Measurements from ENCODE around the gene DMRT1.
"Not testable (repeated sequence)": the region's sequence is repeated elsewhere in the genome, so short reads cannot be mapped to it uniquely, and the experiment has no call there.

Gene DMRT1

GRCh38 chr9:911005-911404 lies 69.5 kb downstream of the DMRT1 start:
- H2BK5ac ChIP-seq (ENCODE audit: low read depth, low read length, poor library complexity, severe bottlenecking), result no peak overlapping the region
- no peak overlapping the region for H3K4me2 ChIP-seq (ENCODE audit: low read length, poor library complexity, severe bottlenecking)
- H3K79me1 ChIP-seq (replicated peaks; ENCODE audit: low read length, poor library complexity, severe bottlenecking), result no peaks in the 10 kb centered on the region
- H3K23ac ChIP-seq (ENCODE audit: low read length in 2 of 2), result no peak overlapping the region
- no peak overlapping the region for H2AK5ac ChIP-seq (ENCODE audit: low read length, severe bottlenecking)
- no peak overlapping the region for H2BK120ac ChIP-seq (ENCODE audit: low read depth, low read length)
- no peak overlapping the region for H3K9ac ChIP-seq (ENCODE audit: low read length)
- H3K36me3 ChIP-seq (ENCODE audit: control insufficient read depth in 1 of 2, insufficient read depth in 2 of 2, low read depth in 1 of 2, low read length in 2 of 2), result no peaks in the 10 kb centered on the region
- no peak overlapping the region for H3K14ac ChIP-seq (ENCODE audit: low read length in 2 of 2)
- no peak overlapping the region for H3K4ac ChIP-seq (ENCODE audit: low read depth in 1 of 2, low read length in 2 of 2)
- 48% methylated on average over 4 of the region's 4 CpGs for WGBS
- no peak overlapping the region for H3K4me3 ChIP-seq (ENCODE audit: insufficient read depth in 1 of 2, low read depth in 1 of 2, low read length in 2 of 2)
- DNase-seq, result no peak
- no peak overlapping the region for H3K18ac ChIP-seq (ENCODE audit: low read depth in 1 of 2, low read length in 2 of 2)
- no peak overlapping the region for H2BK15ac ChIP-seq (ENCODE audit: low read depth, poor library complexity, severe bottlenecking)
- H3K9me3 ChIP-seq (ENCODE audit: control insufficient read depth, low read length), result no peaks in the 10 kb centered on the region
- no peak overlapping the region for H4K8ac ChIP-seq (ENCODE audit: low read length)
- H2AFZ ChIP-seq (ENCODE audit: low read depth, low read length), result no peak overlapping the region
- H4K91ac ChIP-seq (ENCODE audit: low read length), result no peak overlapping the region
- H2BK12ac ChIP-seq (ENCODE audit: low read length in 2 of 2), result no peak overlapping the region
- no peaks in the 10 kb centered on the region for H3K4me1 ChIP-seq (ENCODE audit: control insufficient read depth, insufficient read depth, low read depth, low read length)
- peaks cover 8 to 40% of the 10 kb centered on the region in 2 experiments for H3K27me3 ChIP-seq (ENCODE audit: control insufficient read depth in 1 of 2, insufficient read depth in 1 of 2, low read length in 2 of 2)
- H3K27ac ChIP-seq (ENCODE audit: low read length, poor library complexity, severe bottlenecking), result no peak overlapping the region

- no peak overlapping the region for H4K8ac ChIP-seq (ENCODE audit: low read length)
Observed at GRCh38 chr9:912776-913175, 71.3 kb downstream of the DMRT1 start.

GRCh38 chr9:913526-913925 lies 72.0 kb downstream of the DMRT1 start:
- not testable (repeated sequence) for H2AK5ac ChIP-seq (ENCODE audit: low read length, severe bottlenecking); H2BK5ac ChIP-seq (ENCODE audit: low read depth, low read length, poor library complexity, severe bottlenecking); H2AFZ ChIP-seq (ENCODE audit: low read depth, low read length); H3K4me2 ChIP-seq (ENCODE audit: low read length, poor library complexity, severe bottlenecking); H3K4ac ChIP-seq (ENCODE audit: low read depth in 1 of 2, low read length in 2 of 2); H3K9me3 ChIP-seq (ENCODE audit: control insufficient read depth, low read length); H3K14ac ChIP-seq (ENCODE audit: low read length in 2 of 2); H4K8ac ChIP-seq (ENCODE audit: low read length); H3K27ac ChIP-seq (ENCODE audit: low read length, poor library complexity, severe bottlenecking); H4K91ac ChIP-seq (ENCODE audit: low read length); H3K4me1 ChIP-seq (ENCODE audit: control insufficient read depth, insufficient read depth, low read depth, low read length); H3K18ac ChIP-seq (ENCODE audit: low read depth in 1 of 2, low read length in 2 of 2); H3K9ac ChIP-seq (ENCODE audit: low read length); H3K4me3 ChIP-seq (ENCODE audit: insufficient read depth in 1 of 2, low read depth in 1 of 2, low read length in 2 of 2); H2BK15ac ChIP-seq (ENCODE audit: low read depth, poor library complexity, severe bottlenecking); H3K23ac ChIP-seq (ENCODE audit: low read length in 2 of 2); H2BK12ac ChIP-seq (ENCODE audit: low read length in 2 of 2); H2BK120ac ChIP-seq (ENCODE audit: low read depth, low read length); H3K79me1 ChIP-seq (replicated peaks; ENCODE audit: low read length, poor library complexity, severe bottlenecking); DNase-seq; H3K36me3 ChIP-seq (ENCODE audit: control insufficient read depth in 1 of 2, insufficient read depth in 2 of 2, low read depth in 1 of 2, low read length in 2 of 2)
- WGBS, result 84% methylated on average over 10 of the region's 10 CpGs
- peaks cover 4 to 16% of the 10 kb centered on the region in 2 experiments for H3K27me3 ChIP-seq (ENCODE audit: control insufficient read depth in 1 of 2, insufficient read depth in 1 of 2, low read length in 2 of 2)

More at GRCh38 chr9:912776-913175, 71.3 kb downstream of the DMRT1 start:
- Histone ChIP-seq H4K91ac (ENCODE audit: low read length) (no peak overlapping the region), H3K9me3 (ENCODE audit: control insufficient read depth, low read length) (no peaks in the 10 kb centered on the region), H3K9ac (ENCODE audit: low read length) (no peak overlapping the region), H2BK5ac (ENCODE audit: low read depth, low read length, poor library complexity, severe bottlenecking) (no peak overlapping the region), H2AK5ac (ENCODE audit: low read length, severe bottlenecking) (no peak overlapping the region), H3K14ac (ENCODE audit: low read length in 2 of 2) (no peak overlapping the region), H2BK12ac (ENCODE audit: low read length in 2 of 2) (no peak overlapping the region), H3K4ac (ENCODE audit: low read depth in 1 of 2, low read length in 2 of 2) (no peak overlapping the region), H3K4me2 (ENCODE audit: low read length, poor library complexity, severe bottlenecking) (no peak overlapping the region), H3K36me3 (ENCODE audit: control insufficient read depth in 1 of 2, insufficient read depth in 2 of 2, low read depth in 1 of 2, low read length in 2 of 2) (no peaks in the 10 kb centered on the region), H3K18ac (ENCODE audit: low read depth in 1 of 2, low read length in 2 of 2) (no peak overlapping the region), H3K4me3 (ENCODE audit: insufficient read depth in 1 of 2, low read depth in 1 of 2, low read length in 2 of 2) (no peak overlapping the region), H3K4me1 (ENCODE audit: control insufficient read depth, insufficient read depth, low read depth, low read length) (no peaks in the 10 kb centered on the region), H3K23ac (ENCODE audit: low read length in 2 of 2) (no peak overlapping the region), H2BK120ac (ENCODE audit: low read depth, low read length) (no peak overlapping the region), H2BK15ac (ENCODE audit: low read depth, poor library complexity, severe bottlenecking) (no peak overlapping the region), H3K79me1 (replicated peaks; ENCODE audit: low read length, poor library complexity, severe bottlenecking) (no peaks in the 10 kb centered on the region), H3K27me3 (ENCODE audit: control insufficient read depth in 1 of 2, insufficient read depth in 1 of 2, low read length in 2 of 2) (peaks cover 4 to 23% of the 10 kb centered on the region in 2 experiments), H2AFZ (ENCODE audit: low read depth, low read length) (no peak overlapping the region), H3K27ac (ENCODE audit: low read length, poor library complexity, severe bottlenecking) (no peak overlapping the region)
- DNase-seq, result no peak
- WGBS, result 88% methylated on average over 1 of the region's 1 CpG

- peak overlapping the region in 1 of 2 experiments; percentile 63 for H3K4me3 ChIP-seq (ENCODE audit: insufficient read depth in 1 of 2, low read depth in 1 of 2, low read length in 2 of 2)
- 100% methylated on average over 1 of the region's 3 CpGs for WGBS
- H2AK5ac ChIP-seq (ENCODE audit: low read length, severe bottlenecking), result no peak overlapping the region
- no peak overlapping the region for H3K18ac ChIP-seq (ENCODE audit: low read depth in 1 of 2, low read length in 2 of 2)
- no peak overlapping the region for H3K14ac ChIP-seq (ENCODE audit: low read length in 2 of 2)
- H3K27me3 ChIP-seq (ENCODE audit: control insufficient read depth in 1 of 2, insufficient read depth in 1 of 2, low read length in 2 of 2), result peaks cover 0 to 9% of the 10 kb centered on the region in 2 experiments
- H3K23ac ChIP-seq (ENCODE audit: low read length in 2 of 2), result no peak overlapping the region
- H3K4me2 ChIP-seq (ENCODE audit: low read length, poor library complexity, severe bottlenecking), result no peak overlapping the region
- no peak overlapping the region for H2BK15ac ChIP-seq (ENCODE audit: low read depth, poor library complexity, severe bottlenecking)
- peak overlapping the region; percentile 69 for H3K9ac ChIP-seq (ENCODE audit: low read length)
- H3K9me3 ChIP-seq (ENCODE audit: control insufficient read depth, low read length), result no peaks in the 10 kb centered on the region
- no peak overlapping the region for H3K27ac ChIP-seq (ENCODE audit: low read length, poor library complexity, severe bottlenecking)
- H4K91ac ChIP-seq (ENCODE audit: low read length), result no peak overlapping the region
- H3K79me1 ChIP-seq (replicated peaks; ENCODE audit: low read length, poor library complexity, severe bottlenecking), result no peaks in the 10 kb centered on the region
- H3K36me3 ChIP-seq (ENCODE audit: control insufficient read depth in 1 of 2, insufficient read depth in 2 of 2, low read depth in 1 of 2, low read length in 2 of 2), result no peaks in the 10 kb centered on the region
- H3K4ac ChIP-seq (ENCODE audit: low read depth in 1 of 2, low read length in 2 of 2), result no peak overlapping the region
- no peak overlapping the region for H2BK120ac ChIP-seq (ENCODE audit: low read depth, low read length)
- DNase-seq, result no peak
- H2BK12ac ChIP-seq (ENCODE audit: low read length in 2 of 2), result no peak overlapping the region
- H2BK5ac ChIP-seq (ENCODE audit: low read depth, low read length, poor library complexity, severe bottlenecking), result no peak overlapping the region
- H3K4me1 ChIP-seq (ENCODE audit: control insufficient read depth, insufficient read depth, low read depth, low read length), result no peaks in the 10 kb centered on the region
- H2AFZ ChIP-seq (ENCODE audit: low read depth, low read length), result no peak overlapping the region
- no peak overlapping the region for H4K8ac ChIP-seq (ENCODE audit: low read length)
Observed at GRCh38 chr9:917730-918129, 76.2 kb downstream of the DMRT1 start.
